Smooth muscle cell (in vitro differentiated cells): Measurements from ENCODE around the gene SERPINB13. TPM values are rescaled to one million over a fixed set of nuclear protein-coding genes. Genes with fewer than 3 reads are reported as not detected.

Experiments used
- DNase-seq: peaks from one replicate; lab custom pipeline; 2025; ENCODE audit not compliant: unreplicated experiment; lab: John Stamatoyannopoulos, UW
- H2AFZ ChIP-seq: fragments of 200-600 bp; sonication (generic); 2 replicates; pipeline ENCODE4 v1.6.0; 2016; ENCODE audit warnings: antibody characterized with exemption, low read depth, mild to moderate bottlenecking
- H3F3A ChIP-seq: fragments of 200-600 bp; sonication (generic); 2 replicates; pipeline ENCODE4 v1.6.0; 2017; ENCODE audit warnings: antibody characterized with exemption, low read depth
- H3K27ac ChIP-seq: fragments of 200-600 bp; sonication (generic); 2 replicates; pipeline ENCODE4 v1.5.1; 2016; ENCODE audit warnings: low read depth, mild to moderate bottlenecking
- H3K27me3 ChIP-seq: fragments of 200-600 bp; sonication (generic); 2 replicates; pipeline ENCODE4 v1.6.1; 2016; ENCODE audit warnings: low read depth, mild to moderate bottlenecking
- H3K36me3 ChIP-seq: fragments of 200-600 bp; sonication (generic); 2 replicates; pipeline ENCODE4 v1.5.1; 2016; ENCODE audit warnings: low read depth
- H3K4me1 ChIP-seq: fragments of 200-600 bp; sonication (generic); 2 replicates; pipeline ENCODE4 v1.5.1; 2016; ENCODE audit warnings: low read depth
- H3K4me2 ChIP-seq: fragments of 200-600 bp; sonication (generic); 2 replicates; pipeline ENCODE4 v1.6.0; 2016; ENCODE audit warnings: mild to moderate bottlenecking
- H3K4me3 ChIP-seq: fragments of 200-600 bp; sonication (generic); 2 replicates; pipeline ENCODE4 v1.5.1; 2016; ENCODE audit warnings: mild to moderate bottlenecking
- H3K79me2 ChIP-seq: fragments of 200-600 bp; sonication (generic); 2 replicates; pipeline ENCODE4 v1.6.0; 2016; ENCODE audit warnings: low read depth, mild to moderate bottlenecking
- H3K9ac ChIP-seq: fragments of 200-600 bp; sonication (generic); 2 replicates; pipeline ENCODE4 v1.6.0; 2016; ENCODE audit warnings: low read depth
- H3K9me3 ChIP-seq: fragments of 200-600 bp; sonication (generic); replicated peaks from 2 replicates; pipeline ENCODE4 v1.5.1; 2016; ENCODE audit warnings: low read depth
- H4K20me1 ChIP-seq: fragments of 200-600 bp; sonication (generic); 2 replicates; pipeline ENCODE4 v1.6.0; 2016; ENCODE audit warnings: low read depth
- CTCF ChIP-seq: fragments of 200-600 bp; sonication (generic); IDR thresholded peaks from 2 replicates; pipeline ENCODE4 v1.5.1; 2017; ENCODE audit warnings: borderline replicate concordance, mild to moderate bottlenecking, antibody characterized with exemption; ENCODE audit not compliant: insufficient read depth, poor library complexity, severe bottlenecking
- WGBS: methylation state at CpG from one replicate; pipeline ENCODE4 v1.1.7; 2016; ENCODE audit warnings: low lambda C conversion rate; 5-methylcytosine and 5-hydroxymethylcytosine counted together
- polyA plus RNA-seq: library from polyadenylated mRNA; unstranded; fragments of >200 nt; fragmentation: Nextera tagmentation; extraction: Ambion mirVana; gene quantifications from 2 replicates; pipeline ENCODE4 v1.2.1, GENCODE V29; 2016
- total RNA-seq: library from RNA; depleted of rRNA; stranded (reverse); fragments of >200 nt; gene quantifications from 2 replicates; pipeline ENCODE4 v1.2.3, GENCODE V29; 2014

SERPINB13 gene
- total and polyA plus RNA-seq, 2 experiments from 2014 or later: 12.5 to 103 TPM

- Histone ChIP-seq H3K4me3 (no peak overlapping the region), H4K20me1 (no peaks in the 10 kb centered on the region), H3K4me2 (no peak overlapping the region), H3K27me3 (no peaks in the 10 kb centered on the region), H3K36me3 (no peaks in the 10 kb centered on the region), H2AFZ (no peak overlapping the region), H3F3A (no peaks in the 10 kb centered on the region), H3K79me2 (no peaks in the 10 kb centered on the region), H3K9ac (no peak overlapping the region), H3K27ac (no peak overlapping the region), H3K9me3 (no peaks in the 10 kb centered on the region), H3K4me1 (no peaks in the 10 kb centered on the region)
- no peak for DNase-seq
- 83% methylated on average over 3 of the region's 3 CpGs for WGBS
- no peak for TF ChIP-seq CTCF
These were observed 32.5 kb downstream of the SERPINB13 start for GRCh38 chr18:63619661-63620060.

- Histone ChIP-seq H3K4me1 (no peaks in the 10 kb centered on the region), H4K20me1 (no peaks in the 10 kb centered on the region), H3K4me2 (no peak overlapping the region), H3K27ac (no peak overlapping the region), H3K9me3 (peaks cover 10% of the 10 kb centered on the region), H3K9ac (no peak overlapping the region), H3F3A (no peaks in the 10 kb centered on the region), H2AFZ (no peak overlapping the region), H3K27me3 (no peaks in the 10 kb centered on the region), H3K79me2 (no peaks in the 10 kb centered on the region), H3K4me3 (no peak overlapping the region), H3K36me3 (no peaks in the 10 kb centered on the region)
- 94% methylated on average over 3 of the region's 3 CpGs for WGBS
- no peak for TF ChIP-seq CTCF
- DNase-seq: no peak
These were observed 37.7 kb downstream of the SERPINB13 start for GRCh38 chr18:63624863-63625262.

GRCh38 chr18:63626431-63626830, 39.3 kb downstream of the SERPINB13 start:
- no peaks in the 10 kb centered on the region for H3F3A ChIP-seq
- DNase-seq: no peak
- peaks cover 10% of the 10 kb centered on the region for H3K9me3 ChIP-seq
- H3K4me2 ChIP-seq: no peak overlapping the region
- no peaks in the 10 kb centered on the region for H3K27me3 ChIP-seq
- H3K9ac ChIP-seq: no peak overlapping the region
- H2AFZ ChIP-seq: no peak overlapping the region
- no peaks in the 10 kb centered on the region for H3K79me2 ChIP-seq
- H3K27ac ChIP-seq: no peak overlapping the region
- WGBS: 85% methylated on average over 4 of the region's 4 CpGs
- no peaks in the 10 kb centered on the region for H4K20me1 ChIP-seq
- H3K4me1 ChIP-seq: no peaks in the 10 kb centered on the region
- H3K4me3 ChIP-seq: no peak overlapping the region
- no peaks in the 10 kb centered on the region for H3K36me3 ChIP-seq
- no peak for TF ChIP-seq CTCF

GRCh38 chr18:63627819-63628218, 40.7 kb downstream of the SERPINB13 start:
- Histone ChIP-seq H3K4me3 (no peak overlapping the region), H3K9me3 (peaks cover 10% of the 10 kb centered on the region), H2AFZ (no peak overlapping the region), H3K27me3 (no peaks in the 10 kb centered on the region), H3K27ac (no peak overlapping the region), H3K9ac (no peak overlapping the region), H4K20me1 (no peaks in the 10 kb centered on the region), H3K4me2 (no peak overlapping the region), H3K4me1 (no peaks in the 10 kb centered on the region), H3K79me2 (no peaks in the 10 kb centered on the region), H3K36me3 (no peaks in the 10 kb centered on the region), H3F3A (no peaks in the 10 kb centered on the region)
- TF ChIP-seq CTCF: no peak
- DNase-seq: no peak
